ENCODE results near the gene WNK3. TPM values are rescaled to one million over a fixed set of nuclear protein-coding genes. Genes with fewer than 3 reads are reported as not detected.

The WNK3 gene
- total RNA-seq, 1 experiment from 2014 or later = 0.33 TPM

GRCh38 chrX:54281676-54282075 is 76.2 kb downstream of the WNK3 start:
- no peak for TF ChIP-seq EZH2 (IDR thresholded peaks at IDR 0.05; ENCODE audit: low read length, unreplicated experiment)
- TF ChIP-seq EZH2phosphoT487 (IDR thresholded peaks at IDR 0.05; ENCODE audit: borderline replicate concordance, low read length) = no peak
- TF ChIP-seq CTCF (conservative IDR thresholded peaks at IDR 0.05; ENCODE audit: low read depth, low read length) = no peak
- no peaks in the 10 kb centered on the region for H3K9me3 ChIP-seq (ENCODE audit: low read length)
- CTCF ChIA-PET = no interaction called here

GRCh38 chrX:54280466-54280865 is 77.4 kb downstream of the WNK3 start:
- Histone ChIP-seq H3K27ac (ENCODE audit: low read length) (no peak overlapping the region), H3K9me3 (ENCODE audit: low read length) (no peaks in the 10 kb centered on the region), H3K4me3 (ENCODE audit: low read length) (no peak overlapping the region), H3F3A (ENCODE audit: low read length, unreplicated experiment) (no peaks in the 10 kb centered on the region), H3K9me2 (replicated peaks; ENCODE audit: low read length) (no peaks in the 10 kb centered on the region), H3K27me3 (ENCODE audit: low read length) (no peaks in the 10 kb centered on the region), H3K4me2 (ENCODE audit: low read length) (no peak overlapping the region), H4K20me1 (ENCODE audit: low read length) (no peaks in the 10 kb centered on the region), H3K9ac (ENCODE audit: low read length) (no peak overlapping the region), H2AFZ (ENCODE audit: low read length) (no peak overlapping the region), H3K79me2 (ENCODE audit: low read length) (no peaks in the 10 kb centered on the region), H3K4me1 (ENCODE audit: insufficient read depth, low read length) (no peaks in the 10 kb centered on the region), H3K36me3 (ENCODE audit: low read depth, low read length) (no peaks in the 10 kb centered on the region)
- TF ChIP-seq EZH2 (IDR thresholded peaks at IDR 0.05; ENCODE audit: low read length, unreplicated experiment) (no peak), EZH2phosphoT487 (IDR thresholded peaks at IDR 0.05; ENCODE audit: borderline replicate concordance, low read length) (no peak), CTCF (conservative IDR thresholded peaks at IDR 0.05; ENCODE audit: low read depth, low read length) (no peak)
- POLR2A ChIA-PET (ENCODE audit: unreplicated experiment) = no interaction called here
- ATAC-seq (no peak), DNase-seq (no peak)
- intact Hi-C loops (cut with micrococcal nuclease) = no loop called here
- no TSS peak for BruUV-seq (replicated peaks)
- CTCF ChIA-PET = no interaction called here

More at GRCh38 chrX:54281676-54282075, 76.2 kb downstream of the WNK3 start:
- BruUV-seq (replicated peaks) = no TSS peak
- no peaks in the 10 kb centered on the region for H3K79me2 ChIP-seq (ENCODE audit: low read length)
- intact Hi-C loops (cut with micrococcal nuclease) = no loop called here
- H3K4me1 ChIP-seq (ENCODE audit: insufficient read depth, low read length) = no peaks in the 10 kb centered on the region
- H3K9me2 ChIP-seq (replicated peaks; ENCODE audit: low read length) = no peaks in the 10 kb centered on the region
- H3K27ac ChIP-seq (ENCODE audit: low read length) = no peak overlapping the region
- H4K20me1 ChIP-seq (ENCODE audit: low read length) = no peaks in the 10 kb centered on the region
- DNase-seq = no peak
- no peak for ATAC-seq
- no peak overlapping the region for H3K4me2 ChIP-seq (ENCODE audit: low read length)
- POLR2A ChIA-PET (ENCODE audit: unreplicated experiment) = no interaction called here
- no peak overlapping the region for H3K9ac ChIP-seq (ENCODE audit: low read length)
- H3F3A ChIP-seq (ENCODE audit: low read length, unreplicated experiment) = no peaks in the 10 kb centered on the region
- no peak overlapping the region for H3K4me3 ChIP-seq (ENCODE audit: low read length)
- H3K36me3 ChIP-seq (ENCODE audit: low read depth, low read length) = no peaks in the 10 kb centered on the region
- no peaks in the 10 kb centered on the region for H3K27me3 ChIP-seq (ENCODE audit: low read length)
- H2AFZ ChIP-seq (ENCODE audit: low read length) = no peak overlapping the region

- Histone ChIP-seq H3K27me3 (ENCODE audit: low read length) (peaks cover 15% of the 10 kb centered on the region), H3K27ac (ENCODE audit: low read length) (no peak overlapping the region), H3K36me3 (ENCODE audit: low read depth, low read length) (no peaks in the 10 kb centered on the region), H3K79me2 (ENCODE audit: low read length) (no peaks in the 10 kb centered on the region), H3K9me2 (replicated peaks; ENCODE audit: low read length) (no peaks in the 10 kb centered on the region), H3K9ac (ENCODE audit: low read length) (no peak overlapping the region), H4K20me1 (ENCODE audit: low read length) (no peaks in the 10 kb centered on the region), H3F3A (ENCODE audit: low read length, unreplicated experiment) (no peaks in the 10 kb centered on the region), H3K4me3 (ENCODE audit: low read length) (no peak overlapping the region), H3K9me3 (ENCODE audit: low read length) (no peaks in the 10 kb centered on the region), H2AFZ (ENCODE audit: low read length) (no peak overlapping the region), H3K4me1 (ENCODE audit: insufficient read depth, low read length) (no peaks in the 10 kb centered on the region), H3K4me2 (ENCODE audit: low read length) (no peak overlapping the region)
- TF ChIP-seq EZH2 (IDR thresholded peaks at IDR 0.05; ENCODE audit: low read length, unreplicated experiment) = no peak
- no peak for TF ChIP-seq CTCF (conservative IDR thresholded peaks at IDR 0.05; ENCODE audit: low read depth, low read length)
- TF ChIP-seq EZH2phosphoT487 (IDR thresholded peaks at IDR 0.05; ENCODE audit: borderline replicate concordance, low read length) = no peak
- intact Hi-C loops (cut with micrococcal nuclease) = no loop called here
- ChIA-PET CTCF (no interaction called here), POLR2A (ENCODE audit: unreplicated experiment) (no interaction called here)
- DNase-seq = no peak
- ATAC-seq = no peak
- BruUV-seq (replicated peaks) = no TSS peak
Observed at GRCh38 chrX:54271664-54272063, 86.2 kb downstream of the WNK3 start.

Measured in PC-3 (cell line).